NT2/D1 (cell line): ENCODE results near the gene MYO5C.

ENCODE experiments used
- DNase-seq: peaks from one replicate; pipeline ENCODE4 v3.0.0-alpha.2; 2011; ENCODE audit warnings: low read depth, low spot score
- H3K27me3 ChIP-seq: 2 replicates; pipeline ENCODE4 v1.6.0; 2011; ENCODE audit warnings: mild to moderate bottlenecking; ENCODE audit not compliant: insufficient read length, insufficient read depth
- H3K36me3 ChIP-seq: 2 replicates; pipeline ENCODE4 v1.6.1; 2011; ENCODE audit warnings: mild to moderate bottlenecking, low read length, mixed read lengths; ENCODE audit not compliant: insufficient read depth, insufficient read length
- H3K4me1 ChIP-seq: 2 replicates; pipeline ENCODE4 v1.5.1; 2011; ENCODE audit not compliant: insufficient read depth, insufficient read length
- H3K4me3 ChIP-seq: 2 replicates; pipeline ENCODE4 v1.5.1; 2011; ENCODE audit warnings: low read depth; ENCODE audit not compliant: insufficient read length
- H3K9ac ChIP-seq: 2 replicates; pipeline ENCODE4 v1.6.0; 2011; ENCODE audit warnings: low read depth; ENCODE audit not compliant: insufficient read length
- H3K9me3 ChIP-seq: 2 replicates; pipeline ENCODE4 v1.5.1; 2011; ENCODE audit warnings: mild to moderate bottlenecking, low read length; ENCODE audit not compliant: insufficient read depth
- SUZ12 ChIP-seq: IDR thresholded peaks from 2 replicates; pipeline ENCODE4 v1.6.1; 2011; ENCODE audit not compliant: insufficient read length, insufficient read depth; ENCODE audit errors: extremely low read depth
- YY1 ChIP-seq: IDR thresholded peaks from 2 replicates; pipeline ENCODE4 v1.6.1; 2011; ENCODE audit not compliant: insufficient read length, insufficient read depth
- ZNF274 ChIP-seq: IDR thresholded peaks from 2 replicates; pipeline ENCODE4 v1.6.1; 2011; ENCODE audit warnings: mild to moderate bottlenecking, low read depth, low read length

Gene MYO5C

DNA sequence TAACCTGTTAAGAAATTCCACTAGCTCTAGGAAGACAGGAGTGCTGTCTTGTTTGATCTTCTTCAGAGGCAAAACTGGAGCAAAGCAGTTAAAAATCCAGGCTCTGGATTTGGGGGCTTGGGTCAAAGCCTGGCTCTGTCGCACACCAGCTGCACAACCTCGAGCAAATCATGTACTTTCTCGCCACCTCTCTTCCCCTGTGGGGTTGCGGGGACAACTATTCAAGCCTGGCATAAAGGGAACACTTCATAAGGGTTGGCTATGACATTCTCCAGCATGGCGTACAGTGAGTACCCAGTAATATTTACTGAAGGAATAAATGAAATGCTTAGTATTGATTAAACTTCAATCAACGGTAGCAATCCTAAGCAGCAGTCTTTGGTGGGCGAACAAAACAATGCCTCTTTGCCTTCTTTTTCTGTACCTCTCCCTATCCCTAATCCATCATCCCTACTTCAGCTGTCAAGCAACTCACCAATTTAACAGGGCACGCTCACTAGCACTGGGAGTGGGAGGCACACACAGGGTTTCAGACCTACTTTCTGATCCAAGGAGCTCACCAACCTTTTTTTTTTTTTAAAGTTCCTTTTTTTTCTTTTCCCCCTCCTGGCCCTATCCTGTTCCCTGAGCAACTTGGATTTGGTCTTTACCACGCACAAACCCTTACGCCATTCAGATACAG, 137.4 kb downstream of the MYO5C start:
- H3K4me1 ChIP-seq = no peaks in the 10 kb centered on the region
- H3K4me3 ChIP-seq = no peak overlapping the region
- no peak for DNase-seq
- H3K36me3 ChIP-seq = peaks cover 11% of the 10 kb centered on the region
- TF ChIP-seq ZNF274 (no peak), SUZ12 (no peak), YY1 (no peak)
- no peaks in the 10 kb centered on the region for H3K27me3 ChIP-seq
- H3K9me3 ChIP-seq = no peaks in the 10 kb centered on the region
- H3K9ac ChIP-seq = no peak overlapping the region

DNA sequence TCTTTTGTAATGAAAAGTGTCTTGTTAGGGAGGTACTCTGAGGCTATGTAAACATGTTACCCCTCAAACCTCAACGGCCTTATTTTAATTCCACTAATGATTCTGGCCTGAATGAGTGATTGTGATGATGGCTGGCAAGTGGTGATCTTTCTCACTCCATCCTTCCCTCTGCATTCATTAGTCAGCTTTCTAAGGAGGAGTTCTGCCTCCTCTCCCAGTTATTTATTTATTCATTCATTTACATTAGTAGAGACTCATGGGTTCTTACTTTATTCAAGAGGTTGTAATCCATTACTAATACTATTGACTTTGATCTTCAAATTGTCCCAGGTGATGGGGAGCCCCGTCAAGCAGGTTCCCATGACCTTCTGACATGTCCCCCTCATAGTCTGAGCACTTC, 139.7 kb downstream of the MYO5C start:
- no peak for DNase-seq
- H3K27me3 ChIP-seq = no peaks in the 10 kb centered on the region

DNA sequence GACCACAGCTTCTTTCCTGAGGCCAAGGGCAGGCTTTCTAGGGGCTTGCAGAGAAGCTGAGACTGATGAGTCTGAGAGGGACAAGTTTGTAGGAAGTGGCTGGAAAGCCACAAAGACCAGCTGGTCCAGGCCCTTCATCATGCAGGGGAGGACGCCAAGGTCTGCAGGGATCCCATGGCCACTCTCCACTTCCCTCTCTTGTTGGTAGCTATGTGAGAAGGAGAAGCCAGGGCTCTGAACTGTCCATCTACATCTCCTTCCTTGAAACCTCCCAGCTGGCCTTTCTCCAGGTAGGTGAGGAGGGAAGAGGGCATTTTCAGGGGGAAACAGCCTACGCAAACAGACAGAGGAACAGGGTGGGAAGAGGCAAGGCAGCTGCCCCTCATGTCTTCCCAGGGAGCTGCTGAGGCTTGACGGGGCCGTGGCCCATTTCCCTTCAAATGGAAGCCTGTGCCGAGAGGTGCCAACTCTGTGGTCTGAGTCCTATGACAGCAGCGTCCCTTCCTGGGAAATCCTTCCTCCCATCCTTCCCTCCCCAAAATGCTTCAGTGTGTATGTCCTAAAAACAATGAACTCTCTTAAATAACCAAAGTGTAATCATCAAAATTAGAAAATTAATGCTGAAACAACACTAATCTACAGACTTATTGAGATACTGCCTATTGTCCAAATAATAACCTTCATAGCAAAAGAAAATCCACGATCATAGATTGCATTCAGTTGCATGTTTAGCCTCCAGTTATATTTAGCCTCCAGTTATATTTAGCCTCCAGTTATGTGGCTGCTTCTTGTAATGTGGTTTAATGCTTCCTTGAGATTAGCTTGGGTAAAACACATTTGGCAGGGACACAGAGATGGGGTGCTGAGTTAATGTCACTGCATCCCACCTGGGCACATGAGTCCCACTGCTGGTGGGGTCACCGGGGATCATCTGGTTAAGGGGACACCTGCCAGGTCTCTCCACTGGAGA, 140.4 kb downstream of the MYO5C start:
- Histone ChIP-seq H3K9ac (no peak overlapping the region), H3K36me3 (peaks cover 11% of the 10 kb centered on the region), H3K4me3 (no peak overlapping the region), H3K4me1 (no peaks in the 10 kb centered on the region), H3K27me3 (no peaks in the 10 kb centered on the region), H3K9me3 (no peaks in the 10 kb centered on the region)
- TF ChIP-seq ZNF274 = no peak
- no peak for TF ChIP-seq YY1
- TF ChIP-seq SUZ12 = no peak
- no peak for DNase-seq

More for the DNA sequence above, 139.7 kb downstream of the MYO5C start:
- Histone ChIP-seq H3K9me3 (no peaks in the 10 kb centered on the region), H3K9ac (no peak overlapping the region), H3K4me3 (no peak overlapping the region), H3K36me3 (peaks cover 11% of the 10 kb centered on the region), H3K4me1 (no peaks in the 10 kb centered on the region)
- TF ChIP-seq SUZ12 (no peak), ZNF274 (no peak)

DNA sequence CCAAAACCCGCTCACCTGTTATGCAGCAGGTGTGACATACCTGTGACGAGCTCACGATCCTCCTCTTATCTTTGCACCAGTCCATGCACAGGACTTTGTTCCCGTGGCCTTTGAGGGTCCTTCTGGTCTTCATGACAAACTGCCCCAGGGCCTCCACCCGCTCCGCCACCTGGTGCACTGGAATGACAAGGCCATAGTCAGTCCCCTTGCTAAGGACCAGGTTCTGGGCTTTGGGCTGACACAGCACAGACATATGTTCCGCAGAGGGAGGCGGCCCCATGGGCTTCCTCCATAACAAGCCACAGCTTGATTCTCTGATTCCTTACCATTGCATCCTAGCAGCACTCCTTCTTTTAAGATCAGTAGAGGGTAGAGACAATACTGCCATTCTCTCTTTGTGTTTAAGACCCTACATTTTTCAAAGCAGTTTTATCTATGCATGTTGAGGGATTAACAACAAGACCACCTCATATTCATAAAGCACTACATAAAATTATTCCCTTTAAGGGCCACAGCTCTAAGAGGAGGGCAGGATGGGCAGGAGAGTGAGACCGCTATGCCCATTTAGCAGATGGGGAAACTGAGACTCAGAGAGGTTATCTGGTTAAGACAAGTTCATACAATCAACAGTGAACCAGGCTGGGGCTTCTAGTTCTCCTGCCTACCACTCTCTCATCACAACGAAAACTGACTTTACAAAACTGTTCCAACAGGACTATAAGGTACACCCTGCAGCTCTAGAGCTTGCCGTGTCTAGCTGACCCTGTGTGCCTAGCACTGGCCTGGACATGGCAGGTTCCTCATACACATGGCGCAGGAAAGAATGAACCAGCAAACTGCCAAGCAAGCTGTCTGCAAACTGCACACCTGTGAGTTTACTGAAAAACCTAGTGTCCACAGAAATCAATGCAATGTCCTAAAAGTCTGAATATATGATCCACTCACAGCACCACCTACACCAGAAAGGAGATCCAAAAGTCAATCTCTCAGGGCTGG, 141.4 kb downstream of the MYO5C start:
- TF ChIP-seq SUZ12 (no peak), ZNF274 (no peak), YY1 (no peak)
- Histone ChIP-seq H3K4me1 (no peaks in the 10 kb centered on the region), H3K4me3 (no peak overlapping the region), H3K36me3 (peaks cover 14% of the 10 kb centered on the region), H3K9me3 (no peaks in the 10 kb centered on the region), H3K27me3 (no peaks in the 10 kb centered on the region), H3K9ac (no peak overlapping the region)
- no peak for DNase-seq

DNA sequence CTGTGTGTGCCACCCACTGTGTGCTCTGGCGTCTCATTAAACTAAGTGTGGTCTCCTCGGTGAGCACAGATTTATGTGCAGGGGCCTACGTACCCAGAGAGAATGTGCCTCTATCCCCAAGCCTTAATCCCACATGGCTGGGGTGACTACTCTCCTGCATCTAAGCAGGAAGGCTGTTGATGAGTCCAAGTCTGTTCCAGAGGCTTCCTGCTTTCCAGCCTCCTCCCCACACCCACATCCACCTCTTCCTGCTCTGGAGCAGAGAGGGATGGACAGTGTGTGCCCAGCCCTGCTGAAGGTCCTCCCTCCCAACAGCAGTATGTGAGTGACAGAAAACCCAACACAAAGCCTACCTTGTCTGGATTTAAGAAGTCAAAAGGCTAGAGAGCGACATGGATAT, 144.3 kb downstream of the MYO5C start:
- no peaks in the 10 kb centered on the region for H3K9me3 ChIP-seq
- peaks cover 21% of the 10 kb centered on the region for H3K36me3 ChIP-seq
- H3K27me3 ChIP-seq = no peaks in the 10 kb centered on the region
- H3K4me1 ChIP-seq = peaks cover 3% of the 10 kb centered on the region
- no peak overlapping the region for H3K4me3 ChIP-seq
- DNase-seq = no peak
- no peak overlapping the region for H3K9ac ChIP-seq
- TF ChIP-seq SUZ12 (no peak), ZNF274 (no peak), YY1 (no peak)

DNA sequence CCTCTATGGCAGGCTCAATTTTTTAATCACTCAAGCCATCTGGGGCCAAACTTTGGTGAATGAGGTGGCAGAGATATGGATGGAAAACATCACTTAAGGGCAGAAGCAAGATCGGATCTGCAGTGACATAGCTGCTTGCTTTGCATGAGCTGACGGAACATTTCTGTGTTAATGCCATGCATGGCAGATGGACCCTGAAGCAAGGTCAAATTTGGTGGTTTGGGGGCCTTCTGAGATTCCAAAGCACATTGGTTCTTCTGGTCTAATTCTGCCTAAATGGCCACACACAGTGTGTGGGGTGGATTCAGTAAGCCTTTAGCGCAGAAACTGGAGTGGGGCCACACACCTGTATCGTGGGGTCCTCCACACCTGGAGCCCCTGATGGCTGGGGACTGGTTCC, 144.7 kb downstream of the MYO5C start:
- no peak for DNase-seq
- Histone ChIP-seq H3K36me3 (peaks cover 21% of the 10 kb centered on the region), H3K27me3 (no peaks in the 10 kb centered on the region), H3K4me3 (no peak overlapping the region), H3K9ac (no peak overlapping the region), H3K4me1 (peaks cover 3% of the 10 kb centered on the region), H3K9me3 (no peaks in the 10 kb centered on the region)
- TF ChIP-seq SUZ12 (no peak), ZNF274 (no peak), YY1 (no peak)
